C4-2B (cell line): ENCODE measurements around the gene TDRD9.

Experiments used
- H3K27ac ChIP-seq: fragments of 450-650 bp; 2 replicates; pipeline ENCODE4 v1.5.1; 2017
- ZFX ChIP-seq: fragments of 450-650 bp; IDR thresholded peaks from 2 replicates; pipeline ENCODE4 v1.6.1; 2017
- TF ChIP-seq, protein P1 (sequence below): fragments of 450-650 bp; conservative IDR thresholded peaks from 2 replicates; pipeline ENCODE4 v1.5.1; 2017; ENCODE audit warnings: mild to moderate bottlenecking

The TDRD9 gene

DNA sequence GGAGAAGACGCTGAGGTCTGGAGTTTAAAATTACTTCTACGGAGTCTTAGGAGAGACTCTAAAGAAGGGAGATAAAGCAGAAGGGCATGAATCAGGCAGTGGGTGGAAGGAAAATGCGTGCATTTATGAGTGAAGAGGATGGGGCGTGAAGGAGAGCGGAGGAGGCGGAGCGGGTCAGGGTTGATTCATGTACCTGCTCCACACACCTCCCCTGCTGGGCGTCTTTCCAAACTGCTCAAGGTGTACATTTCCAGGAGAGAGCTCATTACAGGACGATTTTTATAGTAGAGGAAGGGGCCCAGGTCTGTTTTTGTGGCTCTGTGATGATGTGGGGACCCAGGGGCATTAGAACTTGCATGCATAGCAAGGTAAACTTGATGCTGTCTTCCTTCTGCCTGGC lies 92.2 kb downstream of the TDRD9 start:
- H3K27ac ChIP-seq: no peak overlapping the region
- no peak for TF ChIP-seq ZFX
- TF ChIP-seq, protein P1, sequence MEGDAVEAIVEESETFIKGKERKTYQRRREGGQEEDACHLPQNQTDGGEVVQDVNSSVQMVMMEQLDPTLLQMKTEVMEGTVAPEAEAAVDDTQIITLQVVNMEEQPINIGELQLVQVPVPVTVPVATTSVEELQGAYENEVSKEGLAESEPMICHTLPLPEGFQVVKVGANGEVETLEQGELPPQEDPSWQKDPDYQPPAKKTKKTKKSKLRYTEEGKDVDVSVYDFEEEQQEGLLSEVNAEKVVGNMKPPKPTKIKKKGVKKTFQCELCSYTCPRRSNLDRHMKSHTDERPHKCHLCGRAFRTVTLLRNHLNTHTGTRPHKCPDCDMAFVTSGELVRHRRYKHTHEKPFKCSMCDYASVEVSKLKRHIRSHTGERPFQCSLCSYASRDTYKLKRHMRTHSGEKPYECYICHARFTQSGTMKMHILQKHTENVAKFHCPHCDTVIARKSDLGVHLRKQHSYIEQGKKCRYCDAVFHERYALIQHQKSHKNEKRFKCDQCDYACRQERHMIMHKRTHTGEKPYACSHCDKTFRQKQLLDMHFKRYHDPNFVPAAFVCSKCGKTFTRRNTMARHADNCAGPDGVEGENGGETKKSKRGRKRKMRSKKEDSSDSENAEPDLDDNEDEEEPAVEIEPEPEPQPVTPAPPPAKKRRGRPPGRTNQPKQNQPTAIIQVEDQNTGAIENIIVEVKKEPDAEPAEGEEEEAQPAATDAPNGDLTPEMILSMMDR: no peak

DNA sequence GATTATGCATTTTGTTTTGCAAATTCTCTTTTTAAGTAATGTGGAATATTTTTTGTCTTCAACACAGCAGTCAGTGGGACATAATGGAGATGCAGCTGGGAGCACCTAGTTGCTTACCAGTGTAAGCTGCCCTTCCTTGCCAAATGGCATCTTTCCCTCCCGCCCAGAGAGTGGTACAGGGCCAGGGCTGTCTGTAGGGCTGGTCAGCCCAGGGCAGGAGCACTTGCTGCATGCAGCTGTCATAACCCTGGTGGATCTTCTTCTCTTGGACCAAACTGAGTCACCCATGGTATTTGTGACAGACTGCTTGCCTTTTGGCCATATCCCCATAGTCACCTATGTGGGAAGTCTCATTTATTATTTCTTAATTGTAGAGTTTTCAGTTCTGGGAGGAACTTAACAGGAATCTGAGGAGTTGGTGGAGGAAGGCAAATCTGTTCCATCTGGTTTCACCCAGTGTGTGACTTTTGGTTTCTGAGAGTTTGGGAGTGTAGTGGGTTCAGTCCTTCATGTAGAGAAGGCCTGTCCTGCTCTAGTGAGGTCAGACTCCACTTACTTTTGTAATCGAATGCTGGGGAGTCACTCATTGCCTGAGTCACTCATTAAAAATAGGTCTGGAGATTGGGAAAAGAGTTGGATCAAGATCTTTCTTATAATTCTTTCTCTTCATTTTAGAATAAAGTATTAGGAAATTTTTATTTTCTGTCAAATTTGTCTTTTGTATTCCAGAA lies 95.2 kb downstream of the TDRD9 start:
- TF ChIP-seq ZFX: no peak
- no peak overlapping the region for H3K27ac ChIP-seq

DNA sequence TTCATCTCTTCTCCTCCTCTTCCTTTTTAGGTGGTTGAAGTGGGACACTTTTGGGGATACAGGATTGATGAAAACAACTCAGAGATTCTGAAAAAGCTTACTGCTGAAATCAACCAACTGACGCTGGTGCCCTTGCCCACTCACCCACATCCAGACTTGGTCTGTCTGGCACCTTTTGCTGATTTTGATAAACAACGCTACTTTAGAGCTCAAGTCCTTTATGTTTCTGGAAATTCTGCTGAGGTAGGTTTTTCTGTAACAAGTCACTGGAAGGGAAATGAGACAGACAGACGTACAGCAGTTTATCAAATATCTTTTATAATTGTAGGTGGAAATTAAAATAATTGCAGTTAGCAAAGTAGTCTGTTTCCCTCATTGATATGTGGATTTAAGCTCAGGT lies 97.3 kb downstream of the TDRD9 start:
- H3K27ac ChIP-seq: no peak overlapping the region
- TF ChIP-seq, protein P1: no peak
- TF ChIP-seq ZFX: no peak

DNA sequence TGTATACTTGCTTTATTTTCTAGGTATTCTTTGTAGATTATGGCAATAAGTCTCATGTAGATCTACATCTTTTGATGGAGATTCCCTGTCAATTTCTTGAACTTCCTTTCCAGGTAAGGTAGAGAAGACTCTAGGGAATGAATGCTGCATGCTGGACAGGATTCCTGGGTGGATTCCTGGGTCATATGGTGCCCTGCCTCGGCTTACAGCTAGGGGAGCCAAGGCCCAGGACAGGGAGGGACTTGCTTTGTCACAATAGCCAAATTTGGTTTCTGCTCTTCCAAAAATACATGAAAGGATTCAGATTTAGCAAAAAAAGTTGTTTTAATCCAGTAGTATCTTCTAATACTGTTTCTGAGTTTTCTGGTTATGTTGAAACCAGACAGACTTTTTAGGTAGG lies 97.8 kb downstream of the TDRD9 start:
- TF ChIP-seq, protein P1: no peak; the same call in 1 of the 2 replicates
- no peak for TF ChIP-seq ZFX
- no peak overlapping the region for H3K27ac ChIP-seq

DNA sequence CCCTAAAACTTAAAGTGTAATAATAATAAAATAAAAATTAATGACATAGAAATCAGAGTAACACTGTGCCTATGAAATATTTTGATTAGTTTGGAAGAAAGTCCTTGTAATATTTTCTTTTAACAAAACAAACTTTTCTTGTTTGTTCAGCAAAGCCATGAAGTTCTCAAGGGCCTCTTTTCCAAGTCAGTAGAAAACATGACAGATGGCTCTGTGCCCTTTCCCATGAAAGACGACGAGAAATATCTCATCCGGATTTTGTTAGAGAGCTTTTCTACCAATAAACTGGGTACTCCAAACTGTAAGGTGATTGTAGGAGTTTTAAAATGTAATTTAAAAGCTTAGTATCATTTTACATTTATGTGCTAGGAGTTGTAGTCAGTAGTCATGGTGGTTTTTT lies 102.7 kb downstream of the TDRD9 start:
- H3K27ac ChIP-seq: no peak overlapping the region; the same call in 1 of the 2 replicates
- TF ChIP-seq ZFX: no peak
- TF ChIP-seq, protein P1: no peak

DNA sequence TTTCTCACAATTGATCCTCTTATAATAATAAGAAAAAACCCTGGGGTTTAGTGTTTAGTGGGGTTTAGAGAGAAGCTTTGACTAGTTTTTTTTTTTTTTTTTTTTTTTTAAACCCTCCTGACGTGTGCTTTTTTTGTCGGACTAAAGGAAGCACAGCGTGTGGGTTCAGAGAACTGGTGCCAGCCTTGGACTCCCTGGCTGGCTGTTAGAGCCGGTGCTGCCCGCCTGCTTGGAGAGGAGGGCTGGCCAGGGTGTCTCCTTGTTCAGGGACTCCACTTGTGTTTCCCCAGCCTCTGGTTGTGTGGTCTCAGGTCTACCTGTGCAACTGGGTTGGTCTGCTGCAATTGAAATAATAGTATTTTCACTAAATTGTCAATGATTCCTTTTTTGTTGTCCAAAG lies 103.1 kb downstream of the TDRD9 start:
- no peak for TF ChIP-seq ZFX
- TF ChIP-seq, protein P1: no peak
- H3K27ac ChIP-seq: peak overlapping the region; percentile 37; the same call in 1 of the 2 replicates

DNA sequence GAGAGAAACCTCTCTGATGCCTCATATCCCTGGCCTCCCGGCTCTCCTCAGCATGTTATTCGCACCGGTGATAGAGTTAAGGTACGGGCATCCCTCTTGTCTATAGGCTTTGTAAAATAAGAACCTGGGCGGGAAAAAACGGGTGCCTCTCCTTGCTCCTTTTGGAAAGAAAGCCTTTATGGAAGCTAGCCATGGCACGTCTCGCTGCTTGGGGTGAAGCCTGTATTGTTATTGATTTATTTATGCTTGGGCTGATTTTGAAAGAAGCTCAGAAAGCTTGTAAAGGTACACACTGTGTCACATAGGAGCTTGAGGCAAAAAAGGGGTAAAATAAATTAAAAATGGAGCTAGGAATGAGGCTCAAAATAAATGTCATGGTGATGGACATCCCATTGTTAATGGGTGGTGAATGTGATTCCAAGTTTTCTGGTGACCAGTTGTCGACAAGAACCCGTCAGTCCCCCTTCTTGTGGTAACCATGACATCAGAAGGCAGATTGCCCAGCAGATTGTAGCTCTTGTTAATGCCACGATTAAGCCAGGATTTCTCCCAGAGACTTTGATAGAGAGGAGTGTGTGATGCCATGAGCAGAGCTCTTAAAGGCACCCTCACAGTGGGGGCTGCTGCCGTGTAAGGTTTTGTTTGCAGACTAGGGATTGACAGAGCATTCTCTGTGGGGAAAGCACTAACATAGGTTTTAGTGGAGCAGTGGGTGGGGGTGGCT lies 106.9 kb downstream of the TDRD9 start:
- TF ChIP-seq, protein P1: no peak
- TF ChIP-seq ZFX: no peak
- H3K27ac ChIP-seq: no peak overlapping the region
